OCI-LY3 (cell line): ENCODE measurements around the gene DPAGT1.

Experiments
- H2AFZ ChIP-seq: fragments of 200-600, 300-600 bp; shearing (Covaris generic); 2 replicates; pipeline ENCODE4 v1.6.0; 2014; ENCODE audit warnings: antibody characterized with exemption, low read depth, low read length
- H3K27ac ChIP-seq: fragments of 200-600, 300-600 bp; sonication (generic); 2 replicates; pipeline ENCODE4 v1.5.1; 2014; ENCODE audit warnings: mild to moderate bottlenecking, low read length, moderate library complexity, mixed read lengths
- H3K27me3 ChIP-seq: fragments of 200-600, 300-600 bp; sonication (generic); 2 replicates; pipeline ENCODE4 v1.6.1; 2014; ENCODE audit warnings: low read depth, low read length, mixed read lengths
- H3K36me3 ChIP-seq: fragments of 200-600, 300-600 bp; sonication (generic); replicated peaks from 2 replicates; pipeline ENCODE3; 2014; ENCODE audit warnings: low read depth, low read length, mixed read lengths
- H3K4me1 ChIP-seq: fragments of 300-600, 200-600 bp; sonication (generic); 2 replicates; pipeline ENCODE4 v1.6.1; 2014; ENCODE audit warnings: low read length, mixed read lengths
- H3K4me2 ChIP-seq: fragments of 200-600, 300-600 bp; sonication (generic); 2 replicates; pipeline ENCODE4 v1.6.1; 2014; ENCODE audit warnings: low read length, mixed read lengths
- H3K4me3 ChIP-seq: fragments of 300-600, 200-600 bp; sonication (generic); 2 replicates; pipeline ENCODE4 v1.5.1; 2014; ENCODE audit warnings: antibody characterized with exemption, mild to moderate bottlenecking, low read length, moderate library complexity
- H3K79me2 ChIP-seq: fragments of 300-600, 200-600 bp; shearing (Covaris generic); 2 replicates; pipeline ENCODE4 v1.6.1; 2014; ENCODE audit warnings: mild to moderate bottlenecking, low read length, mixed read lengths
- H3K9ac ChIP-seq: fragments of 300-600, 200-600 bp; shearing (Covaris generic); 2 replicates; pipeline ENCODE4 v1.6.0; 2014; ENCODE audit warnings: mild to moderate bottlenecking, low read length, moderate library complexity
- H3K9me3 ChIP-seq: fragments of 200-600, 300-600 bp; shearing (Covaris generic); 2 replicates; pipeline ENCODE4 v1.6.1; 2014; ENCODE audit warnings: low read length, mixed read lengths; ENCODE audit not compliant: insufficient read depth
- H4K20me1 ChIP-seq: fragments of 200-600, 300-600 bp; sonication (generic); 2 replicates; pipeline ENCODE4 v1.6.1; 2016; ENCODE audit warnings: low read length, mixed read lengths; ENCODE audit not compliant: insufficient read depth
- CTCF ChIP-seq: fragments of 200-600, 300-600 bp; sonication (generic); IDR thresholded peaks from 2 replicates; pipeline ENCODE4 v1.5.1; 2014; ENCODE audit warnings: antibody characterized with exemption, low read length, low read depth
- EZH2phosphoT487 ChIP-seq: fragments of 200-600 bp; shearing (Covaris generic); IDR thresholded peaks from 2 replicates; pipeline ENCODE4 v1.6.1; 2018; ENCODE audit warnings: antibody characterized with exemption, mixed run types, low read depth

The DPAGT1 gene

GRCh38 chr11:119115484-119116234 lies 14.0 kb upstream of the DPAGT1 start:
- no peak overlapping the region for H3K4me2 ChIP-seq
- no peaks in the 10 kb centered on the region for H3K79me2 ChIP-seq
- peaks cover 15% of the 10 kb centered on the region for H3K36me3 ChIP-seq
- no peak for TF ChIP-seq EZH2phosphoT487
- TF ChIP-seq CTCF, result no peak
- no peaks in the 10 kb centered on the region for H4K20me1 ChIP-seq
- no peak overlapping the region for H3K4me3 ChIP-seq
- H3K4me1 ChIP-seq, result peaks cover 5% of the 10 kb centered on the region
- H3K27ac ChIP-seq, result no peak overlapping the region
- H3K27me3 ChIP-seq, result no peaks in the 10 kb centered on the region
- H3K9me3 ChIP-seq, result no peaks in the 10 kb centered on the region
- no peak overlapping the region for H2AFZ ChIP-seq
- H3K9ac ChIP-seq, result no peak overlapping the region

GRCh38 chr11:119114351-119114750 lies 12.7 kb upstream of the DPAGT1 start:
- H3K4me3 ChIP-seq, result no peak overlapping the region
- H4K20me1 ChIP-seq, result no peaks in the 10 kb centered on the region
- H3K9ac ChIP-seq, result no peak overlapping the region
- H3K79me2 ChIP-seq, result peaks cover 5% of the 10 kb centered on the region; the same call in 1 of the 2 replicates
- no peaks in the 10 kb centered on the region for H3K9me3 ChIP-seq
- H2AFZ ChIP-seq, result no peak overlapping the region
- peaks cover 15% of the 10 kb centered on the region for H3K36me3 ChIP-seq
- no peak overlapping the region for H3K27ac ChIP-seq
- TF ChIP-seq CTCF, result no peak
- TF ChIP-seq EZH2phosphoT487, result no peak
- H3K4me1 ChIP-seq, result no peaks in the 10 kb centered on the region
- H3K27me3 ChIP-seq, result no peaks in the 10 kb centered on the region
- no peak overlapping the region for H3K4me2 ChIP-seq

- no peak overlapping the region for H3K4me3 ChIP-seq
These were observed 12.1 kb upstream of the DPAGT1 start for GRCh38 chr11:119113716-119114115.

More at GRCh38 chr11:119113716-119114115, 12.1 kb upstream of the DPAGT1 start:
- no peak overlapping the region for H3K27ac ChIP-seq
- no peaks in the 10 kb centered on the region for H3K9me3 ChIP-seq
- peaks cover 15% of the 10 kb centered on the region for H3K36me3 ChIP-seq
- H3K9ac ChIP-seq, result no peak overlapping the region
- no peaks in the 10 kb centered on the region for H3K27me3 ChIP-seq
- H3K4me1 ChIP-seq, result peaks cover 4% of the 10 kb centered on the region; the same call in 1 of the 2 replicates
- TF ChIP-seq CTCF (no peak), EZH2phosphoT487 (no peak)
- no peaks in the 10 kb centered on the region for H4K20me1 ChIP-seq
- no peak overlapping the region for H3K4me2 ChIP-seq
- peaks cover 11% of the 10 kb centered on the region; the same call in 1 of the 2 replicates for H3K79me2 ChIP-seq
- no peak overlapping the region for H2AFZ ChIP-seq
